Keratinocyte (primary cell): ENCODE data around the gene CAMKMT. TPM values are rescaled to one million over a fixed set of nuclear protein-coding genes. Genes with fewer than 3 reads are reported as not detected.

Experiments
- DNase-seq: peaks from one replicate; pipeline ENCODE4 v3.0.0-alpha.2; 2011; ENCODE audit warnings: low read depth, missing footprints, low spot score
- FAIRE-seq: peaks from 2 replicates; lab custom pipeline; 2011; peaks lifted over from hg19 to GRCh38; lab: Jason Lieb, UNC
- H2AFZ ChIP-seq: 2 replicates; pipeline ENCODE4 v1.6.0; 2012; ENCODE audit warnings: low read length, control low read depth, inconsistent platforms; ENCODE audit not compliant: control insufficient read depth
- H3K27ac ChIP-seq: 2 replicates; pipeline ENCODE4 v1.5.1; 2011; ENCODE audit warnings: low read length; ENCODE audit not compliant: control insufficient read depth, insufficient read depth
- H3K27me3 ChIP-seq: 3 replicates; pipeline ENCODE4 v1.6.0; 2011; ENCODE audit warnings: low read length; ENCODE audit not compliant: control insufficient read depth, insufficient read depth; ENCODE audit errors: extremely low read depth
- H3K36me3 ChIP-seq, 2 experiments: 2 replicates in 1 of 2; 3 replicates in 1 of 2; pipeline ENCODE4 v1.5.1; 2011; ENCODE audit warnings: low read length in 2 of 2, mild to moderate bottlenecking in 1 of 2; ENCODE audit not compliant: control insufficient read depth in 2 of 2, insufficient read depth in 2 of 2; ENCODE audit errors: extremely low read depth in 1 of 2
- H3K4me1 ChIP-seq: 3 replicates; pipeline ENCODE4 v1.5.1; 2011; ENCODE audit warnings: low read length; ENCODE audit not compliant: control insufficient read depth, insufficient read depth; ENCODE audit errors: extremely low read depth
- H3K4me2 ChIP-seq: 3 replicates; pipeline ENCODE4 v1.6.0; 2011; ENCODE audit warnings: low read depth, low read length; ENCODE audit not compliant: control insufficient read depth, insufficient read depth; ENCODE audit errors: extremely low read depth
- H3K4me3 ChIP-seq, 3 experiments: fragments of 200-600 bp in 1 of 3; sonication (generic) in 1 of 3; 2 replicates in 2 of 3; 3 replicates in 1 of 3; pipeline ENCODE4 v1.5.1; 2011 to 2016; ENCODE audit warnings: low read length in 3 of 3, mild to moderate bottlenecking in 3 of 3, control low read depth in 2 of 3, inconsistent platforms in 1 of 3, low read depth in 1 of 3, mixed read lengths in 1 of 3, mixed run types in 1 of 3, moderate library complexity in 1 of 3; ENCODE audit not compliant: control insufficient read depth in 2 of 3, insufficient read depth in 2 of 3; ENCODE audit errors: extremely low read depth in 1 of 3
- H3K79me2 ChIP-seq: 2 replicates; pipeline ENCODE4 v1.6.0; 2012; ENCODE audit warnings: low read length; ENCODE audit not compliant: control insufficient read depth, insufficient read depth
- H3K9ac ChIP-seq: 3 replicates; pipeline ENCODE4 v1.6.0; 2011; ENCODE audit warnings: low read length; ENCODE audit not compliant: control insufficient read depth, insufficient read depth; ENCODE audit errors: extremely low read depth
- H3K9me1 ChIP-seq: 3 replicates; pipeline ENCODE4 v1.6.0; 2011; ENCODE audit warnings: low read length; ENCODE audit not compliant: control insufficient read depth, insufficient read depth; ENCODE audit errors: extremely low read depth
- H3K9me3 ChIP-seq: 2 replicates; pipeline ENCODE4 v1.5.1; 2012; ENCODE audit warnings: low read depth, low read length; ENCODE audit not compliant: control insufficient read depth
- H4K20me1 ChIP-seq: 3 replicates; pipeline ENCODE4 v1.6.0; 2011; ENCODE audit warnings: low read length; ENCODE audit not compliant: control insufficient read depth, insufficient read depth; ENCODE audit errors: extremely low read depth
- EZH2 ChIP-seq: IDR thresholded peaks from one replicate; pipeline ENCODE4 v1.6.1; 2012; ENCODE audit warnings: inconsistent platforms, mild to moderate bottlenecking, low read length, moderate library complexity
- dilution Hi-C: fragments of 300-500 bp; cut with MboI; formaldehyde crosslinking; loops from one replicate; pipeline ENCODE4 v1.7.0; 2020; ENCODE audit warnings: low sequenced_read_pairs; ENCODE audit not compliant: extremely low pct_ligation_motif_present
- polyA plus RNA-seq, 5 experiments: library from polyadenylated mRNA; depleted of rRNA in 3 of 5; stranded (reverse) in 3 of 5; stranded (forward) in 1 of 5; unstranded in 1 of 5; fragments of >200 nt; gene quantifications; 1 replicate in 1 of 5; 2 replicates in 3 of 5; 3 replicates in 1 of 5; pipeline versions ENCODE4 v1.2.1 to v1.2.3, GENCODE V29; 2011 to 2012; ENCODE audit warnings: missing spikeins in 2 of 5, low read depth in 1 of 5, low replicate concordance in 1 of 5
- TF ChIP-seq, protein P1 (sequence below), 3 experiments: IDR thresholded peaks in 1 of 3; conservative IDR thresholded peaks in 1 of 3; optimal IDR thresholded peaks in 1 of 3; 2 replicates in 2 of 3; 3 replicates in 1 of 3; pipeline versions ENCODE3 to v1.5.1; 2011; ENCODE audit warnings: low read length in 3 of 3, mild to moderate bottlenecking in 3 of 3, moderate library complexity in 2 of 3, control low read depth in 1 of 3, inconsistent platforms in 1 of 3; ENCODE audit not compliant: insufficient read depth in 2 of 3; ENCODE audit errors: extremely low read depth in 1 of 3

Gene CAMKMT
- polyA plus RNA-seq, 1 donor (not counting 4 experiments of a cell fraction or from before 2014, with no cell fraction given), result 9.9 TPM

DNA sequence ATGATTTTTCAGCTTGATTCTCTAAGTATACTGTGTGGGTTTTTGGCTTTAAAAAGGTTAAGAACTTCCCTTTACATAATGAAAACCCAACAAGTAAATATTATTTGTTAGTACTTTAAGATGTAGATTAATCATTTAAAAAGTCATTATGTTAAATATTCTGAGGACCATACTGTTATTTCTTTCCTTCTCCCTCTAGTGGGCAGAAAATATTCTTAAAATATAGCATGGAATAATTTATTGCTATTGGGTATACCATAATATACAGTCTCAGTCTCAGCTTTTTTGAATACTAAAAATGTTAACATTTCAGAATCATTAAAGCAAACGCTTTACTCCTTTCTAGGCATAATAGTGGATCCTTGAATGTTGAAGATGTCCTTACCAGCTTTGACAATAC, 28.1 kb downstream of the CAMKMT start:
- Histone ChIP-seq H3K27ac (no peak overlapping the region), H3K9ac (no peak overlapping the region), H3K4me2 (no peak overlapping the region), H3K4me3 (no peak overlapping the region), H3K9me3 (no peaks in the 10 kb centered on the region), H3K36me3 (no peaks in the 10 kb centered on the region), H4K20me1 (no peaks in the 10 kb centered on the region), H3K79me2 (no peaks in the 10 kb centered on the region), H3K4me1 (no peaks in the 10 kb centered on the region), H3K9me1 (no peaks in the 10 kb centered on the region), H2AFZ (no peak overlapping the region), H3K27me3 (no peaks in the 10 kb centered on the region)
- TF ChIP-seq, protein P1, sequence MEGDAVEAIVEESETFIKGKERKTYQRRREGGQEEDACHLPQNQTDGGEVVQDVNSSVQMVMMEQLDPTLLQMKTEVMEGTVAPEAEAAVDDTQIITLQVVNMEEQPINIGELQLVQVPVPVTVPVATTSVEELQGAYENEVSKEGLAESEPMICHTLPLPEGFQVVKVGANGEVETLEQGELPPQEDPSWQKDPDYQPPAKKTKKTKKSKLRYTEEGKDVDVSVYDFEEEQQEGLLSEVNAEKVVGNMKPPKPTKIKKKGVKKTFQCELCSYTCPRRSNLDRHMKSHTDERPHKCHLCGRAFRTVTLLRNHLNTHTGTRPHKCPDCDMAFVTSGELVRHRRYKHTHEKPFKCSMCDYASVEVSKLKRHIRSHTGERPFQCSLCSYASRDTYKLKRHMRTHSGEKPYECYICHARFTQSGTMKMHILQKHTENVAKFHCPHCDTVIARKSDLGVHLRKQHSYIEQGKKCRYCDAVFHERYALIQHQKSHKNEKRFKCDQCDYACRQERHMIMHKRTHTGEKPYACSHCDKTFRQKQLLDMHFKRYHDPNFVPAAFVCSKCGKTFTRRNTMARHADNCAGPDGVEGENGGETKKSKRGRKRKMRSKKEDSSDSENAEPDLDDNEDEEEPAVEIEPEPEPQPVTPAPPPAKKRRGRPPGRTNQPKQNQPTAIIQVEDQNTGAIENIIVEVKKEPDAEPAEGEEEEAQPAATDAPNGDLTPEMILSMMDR (optimal IDR thresholded peaks at IDR 0.05 in 1 of 3, IDR thresholded peaks at IDR 0.05 in 1 of 3, conservative IDR thresholded peaks at IDR 0.05 in 1 of 3; ENCODE audit: extremely low read depth in 1 of 3, insufficient read depth in 2 of 3, low read length in 3 of 3), result no peak
- TF ChIP-seq EZH2, result no peak
- dilution Hi-C loops, result no loop called here
- no peak for DNase-seq
- FAIRE-seq, result no peak

DNA sequence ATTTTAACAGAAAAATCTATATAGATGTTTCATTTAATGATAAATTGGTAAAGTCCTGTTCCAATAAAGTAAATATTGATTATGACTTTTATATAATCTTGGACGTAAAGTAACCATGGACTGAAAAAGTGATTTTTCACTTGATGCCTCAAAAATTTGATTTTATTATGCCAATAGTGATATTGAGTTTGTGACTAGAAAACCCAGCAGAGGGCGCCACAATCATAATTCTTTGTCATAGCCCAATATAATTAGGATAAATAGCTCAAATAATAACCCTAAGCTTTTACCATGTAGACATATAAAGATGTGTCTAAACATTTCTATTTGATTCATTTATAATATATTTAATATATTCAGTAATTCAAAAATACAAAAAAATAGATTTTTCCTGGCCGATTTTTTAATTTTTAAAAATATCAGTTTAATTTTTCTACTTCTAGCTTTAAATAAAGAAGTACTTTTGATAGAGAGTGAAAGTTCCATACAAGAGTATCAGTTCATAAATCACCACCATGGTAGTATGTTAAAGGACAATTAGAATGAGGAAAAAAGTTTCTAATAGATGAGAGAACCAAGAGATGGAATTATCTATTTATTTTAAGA, 30.7 kb downstream of the CAMKMT start:
- no peaks in the 10 kb centered on the region for H4K20me1 ChIP-seq
- no peak for FAIRE-seq
- no peaks in the 10 kb centered on the region for H3K9me3 ChIP-seq
- no peaks in the 10 kb centered on the region for H3K27me3 ChIP-seq
- H3K36me3 ChIP-seq, result no peaks in the 10 kb centered on the region
- no peaks in the 10 kb centered on the region for H3K4me1 ChIP-seq
- H2AFZ ChIP-seq, result no peak overlapping the region
- no peaks in the 10 kb centered on the region for H3K9me1 ChIP-seq
- H3K4me2 ChIP-seq, result no peak overlapping the region
- no peak overlapping the region for H3K27ac ChIP-seq
- dilution Hi-C loops, result no loop called here
- H3K79me2 ChIP-seq, result no peaks in the 10 kb centered on the region
- no peak overlapping the region for H3K9ac ChIP-seq
- TF ChIP-seq, protein P1 (optimal IDR thresholded peaks at IDR 0.05 in 1 of 3, IDR thresholded peaks at IDR 0.05 in 1 of 3, conservative IDR thresholded peaks at IDR 0.05 in 1 of 3; ENCODE audit: extremely low read depth in 1 of 3, insufficient read depth in 2 of 3, low read length in 3 of 3), result peak in 2 of 3 experiments; percentile 17 to 30
- TF ChIP-seq EZH2, result no peak
- DNase-seq, result no peak
- no peak overlapping the region for H3K4me3 ChIP-seq
